ENCODE results near the gene PPM1F.

PPM1F gene

GRCh38 chr22:21971858-21972275, 19.2 kb upstream of the PPM1F start:
- in situ Hi-C loops (cut with HindIII; ENCODE audit: low sequenced_read_pairs) = no loop called here
- H3K4me3 ChIP-seq (ENCODE audit: low read depth, low read length) = no peak overlapping the region
- TF ChIP-seq, protein P1, sequence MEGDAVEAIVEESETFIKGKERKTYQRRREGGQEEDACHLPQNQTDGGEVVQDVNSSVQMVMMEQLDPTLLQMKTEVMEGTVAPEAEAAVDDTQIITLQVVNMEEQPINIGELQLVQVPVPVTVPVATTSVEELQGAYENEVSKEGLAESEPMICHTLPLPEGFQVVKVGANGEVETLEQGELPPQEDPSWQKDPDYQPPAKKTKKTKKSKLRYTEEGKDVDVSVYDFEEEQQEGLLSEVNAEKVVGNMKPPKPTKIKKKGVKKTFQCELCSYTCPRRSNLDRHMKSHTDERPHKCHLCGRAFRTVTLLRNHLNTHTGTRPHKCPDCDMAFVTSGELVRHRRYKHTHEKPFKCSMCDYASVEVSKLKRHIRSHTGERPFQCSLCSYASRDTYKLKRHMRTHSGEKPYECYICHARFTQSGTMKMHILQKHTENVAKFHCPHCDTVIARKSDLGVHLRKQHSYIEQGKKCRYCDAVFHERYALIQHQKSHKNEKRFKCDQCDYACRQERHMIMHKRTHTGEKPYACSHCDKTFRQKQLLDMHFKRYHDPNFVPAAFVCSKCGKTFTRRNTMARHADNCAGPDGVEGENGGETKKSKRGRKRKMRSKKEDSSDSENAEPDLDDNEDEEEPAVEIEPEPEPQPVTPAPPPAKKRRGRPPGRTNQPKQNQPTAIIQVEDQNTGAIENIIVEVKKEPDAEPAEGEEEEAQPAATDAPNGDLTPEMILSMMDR (IDR thresholded peaks at IDR 0.05; ENCODE audit: low read depth, low read length) = no peak
- no peak for DNase-seq (ENCODE audit: low read depth, low spot score)

- in situ Hi-C loops (cut with HindIII; ENCODE audit: low sequenced_read_pairs) = no loop called here
- no peak overlapping the region for H3K4me3 ChIP-seq (ENCODE audit: low read depth, low read length)
- TF ChIP-seq, protein P1 (IDR thresholded peaks at IDR 0.05; ENCODE audit: low read depth, low read length) = no peak
- no peak for DNase-seq (ENCODE audit: low read depth, low spot score)
These were observed 18.4 kb upstream of the PPM1F start for GRCh38 chr22:21970800-21971617.

GRCh38 chr22:21970037-21970799, 17.6 kb upstream of the PPM1F start:
- no peak overlapping the region for H3K4me3 ChIP-seq (ENCODE audit: low read depth, low read length)
- in situ Hi-C loops (cut with HindIII; ENCODE audit: low sequenced_read_pairs) = no loop called here
- DNase-seq (ENCODE audit: low read depth, low spot score) = no peak
- TF ChIP-seq, protein P1 (IDR thresholded peaks at IDR 0.05; ENCODE audit: low read depth, low read length) = no peak

DNA sequence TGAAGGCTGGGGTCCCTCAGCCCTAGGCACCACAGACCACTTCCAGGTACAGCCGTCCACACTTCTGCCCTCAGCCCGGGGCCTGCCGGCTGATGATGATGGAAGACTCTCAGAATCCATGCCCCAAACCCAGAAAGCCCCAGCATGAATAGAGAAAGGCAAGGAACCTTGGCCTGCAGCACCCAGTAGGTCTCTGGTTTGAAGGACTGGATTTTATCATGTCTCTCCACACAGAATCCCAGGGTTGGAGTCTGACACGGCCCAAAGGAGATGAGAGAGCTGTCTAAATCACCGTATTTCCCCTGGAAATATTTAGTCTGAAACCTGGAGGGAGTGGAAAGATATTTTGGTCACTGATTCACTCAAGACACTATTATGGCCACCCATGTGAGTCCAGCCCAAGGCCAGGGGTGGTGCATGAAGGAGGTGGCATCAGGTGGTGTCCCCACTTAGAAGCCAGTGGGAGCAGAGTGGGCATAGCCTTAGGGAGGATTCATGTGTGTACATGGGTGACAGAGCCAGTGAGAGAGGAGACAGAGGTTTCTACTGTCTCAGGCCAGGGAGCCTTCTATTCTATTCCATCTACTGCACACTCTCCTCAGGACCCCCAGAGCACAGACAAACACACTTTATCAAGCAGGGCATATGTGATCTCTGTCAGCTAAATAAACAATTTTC, 15.9 kb upstream of the PPM1F start:
- TF ChIP-seq, protein P1 (IDR thresholded peaks at IDR 0.05; ENCODE audit: low read depth, low read length) = no peak
- no peak overlapping the region for H3K4me3 ChIP-seq (ENCODE audit: low read depth, low read length)
- DNase-seq (ENCODE audit: low read depth, low spot score) = no peak
- in situ Hi-C loops (cut with HindIII; ENCODE audit: low sequenced_read_pairs) = no loop called here

DNA sequence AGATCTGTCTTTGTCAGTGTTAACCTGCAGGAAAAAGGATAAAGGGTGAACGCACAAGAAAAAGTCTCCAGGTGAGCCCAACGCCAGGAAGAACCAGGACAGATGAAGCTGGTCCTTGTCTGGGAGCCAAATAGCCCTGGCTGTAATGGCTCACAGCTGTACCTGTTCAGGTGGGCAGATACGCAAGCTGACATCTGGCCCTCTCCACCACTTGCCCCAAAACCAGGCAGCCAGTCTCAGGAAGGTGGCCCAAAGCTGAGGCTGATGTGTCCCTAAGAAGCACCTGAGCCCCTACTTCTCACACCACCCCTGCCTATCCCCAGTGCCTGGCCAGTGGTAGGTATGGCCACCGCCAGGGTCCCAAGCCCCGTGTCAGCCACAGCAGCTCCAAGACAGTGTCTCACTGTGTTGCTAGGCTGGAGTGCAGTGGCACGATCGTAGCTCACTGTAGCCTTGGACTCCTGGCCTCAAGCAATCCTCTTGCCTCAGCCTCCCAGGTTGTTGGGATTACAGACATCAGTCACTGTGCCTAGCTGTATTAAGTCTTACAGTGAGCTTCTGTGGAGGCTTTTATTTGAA, 15.1 kb upstream of the PPM1F start:
- in situ Hi-C loops (cut with HindIII; ENCODE audit: low sequenced_read_pairs) = no loop called here
- TF ChIP-seq, protein P1 (IDR thresholded peaks at IDR 0.05; ENCODE audit: low read depth, low read length) = no peak
- H3K4me3 ChIP-seq (ENCODE audit: low read depth, low read length) = no peak overlapping the region
- DNase-seq (ENCODE audit: low read depth, low spot score) = no peak
